ENCODE results near the gene CREB3L2.

Gene CREB3L2

DNA sequence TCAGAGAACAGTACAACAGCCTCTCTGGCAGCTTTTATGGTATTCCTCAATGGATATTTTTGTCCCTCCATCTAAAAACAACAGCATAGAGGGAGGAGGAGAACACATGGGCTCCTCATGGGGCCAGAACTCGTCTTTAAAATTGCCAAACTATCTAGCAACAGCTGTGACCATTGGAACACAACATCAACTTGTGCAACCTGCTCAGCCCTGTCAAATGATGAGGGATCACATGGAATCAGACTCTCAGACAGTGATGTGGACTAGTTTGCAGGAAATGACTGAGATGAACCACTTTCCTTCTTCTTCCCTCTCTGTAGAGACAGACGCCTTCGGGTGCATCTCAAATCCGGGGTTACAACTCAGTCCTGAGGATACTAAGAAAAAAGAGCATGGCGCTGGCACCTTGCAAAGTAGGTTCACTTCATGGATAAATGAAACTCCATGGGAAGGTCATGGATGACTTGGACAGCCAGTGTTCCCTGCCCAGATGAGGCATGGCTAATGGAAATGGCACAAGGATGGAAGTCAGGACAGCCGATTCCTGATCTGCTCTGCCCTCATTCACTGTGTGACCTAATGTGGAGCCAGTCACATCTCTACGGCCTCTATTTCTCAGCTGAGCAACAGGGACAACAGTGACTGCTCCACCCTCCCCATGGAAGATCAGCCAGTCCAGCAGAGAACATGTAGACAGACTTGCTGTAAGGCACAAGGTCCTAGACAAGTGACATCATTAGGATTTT lies 130.5 kb downstream of the CREB3L2 start:
- H3K4me3 ChIP-seq (ENCODE audit: low read depth, low read length), result no peak overlapping the region
- no peak for TF ChIP-seq CTCF (IDR thresholded peaks at IDR 0.05; ENCODE audit: low read depth, low read length, missing control alignments)
- no peak for DNase-seq (ENCODE audit: low read depth)

DNA sequence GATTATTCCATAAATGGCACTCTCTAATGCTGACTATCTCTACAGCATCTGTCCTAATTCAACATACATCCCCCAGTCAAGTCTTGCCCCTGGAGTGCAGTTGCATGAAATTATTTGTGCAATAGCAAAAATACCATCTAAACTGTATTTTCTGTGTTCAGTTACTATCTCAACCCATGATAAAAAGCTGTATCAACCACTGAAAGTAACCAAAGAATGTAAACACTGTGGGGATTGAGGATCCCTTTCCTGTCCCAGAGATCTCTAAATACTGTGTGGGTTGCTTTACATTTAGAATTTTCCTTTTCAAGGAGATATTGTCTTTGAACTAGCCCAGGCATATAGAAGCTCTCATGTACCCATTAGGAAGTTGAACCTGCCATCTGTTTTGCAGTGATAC lies 131.2 kb downstream of the CREB3L2 start:
- H3K4me3 ChIP-seq (ENCODE audit: low read depth, low read length), result no peak overlapping the region
- DNase-seq (ENCODE audit: low read depth), result no peak
- no peak for TF ChIP-seq CTCF (IDR thresholded peaks at IDR 0.05; ENCODE audit: low read depth, low read length, missing control alignments)

- H3K4me3 ChIP-seq (ENCODE audit: low read depth, low read length), result no peak overlapping the region
- no peak for TF ChIP-seq CTCF (IDR thresholded peaks at IDR 0.05; ENCODE audit: low read depth, low read length, missing control alignments)
- DNase-seq (ENCODE audit: low read depth), result no peak
Measured at GRCh38 chr7:137870078-137870477, 131.8 kb downstream of the CREB3L2 start.

- no peak for DNase-seq (ENCODE audit: low read depth)
- no peak for TF ChIP-seq CTCF (IDR thresholded peaks at IDR 0.05; ENCODE audit: low read depth, low read length, missing control alignments)
- no peak overlapping the region for H3K4me3 ChIP-seq (ENCODE audit: low read depth, low read length)
Measured at GRCh38 chr7:137869260-137869659, 132.6 kb downstream of the CREB3L2 start.

- no peak for DNase-seq (ENCODE audit: low read depth)
- no peak for TF ChIP-seq CTCF (IDR thresholded peaks at IDR 0.05; ENCODE audit: low read depth, low read length, missing control alignments)
Measured at GRCh38 chr7:137867289-137867688, 134.6 kb downstream of the CREB3L2 start.

GRCh38 chr7:137865764-137866163 lies 136.1 kb downstream of the CREB3L2 start:
- no peak for TF ChIP-seq CTCF (IDR thresholded peaks at IDR 0.05; ENCODE audit: low read depth, low read length, missing control alignments)
- no peak overlapping the region for H3K4me3 ChIP-seq (ENCODE audit: low read depth, low read length)
- DNase-seq (ENCODE audit: low read depth), result no peak

More at GRCh38 chr7:137867289-137867688, 134.6 kb downstream of the CREB3L2 start:
- H3K4me3 ChIP-seq (ENCODE audit: low read depth, low read length), result no peak overlapping the region

DNA sequence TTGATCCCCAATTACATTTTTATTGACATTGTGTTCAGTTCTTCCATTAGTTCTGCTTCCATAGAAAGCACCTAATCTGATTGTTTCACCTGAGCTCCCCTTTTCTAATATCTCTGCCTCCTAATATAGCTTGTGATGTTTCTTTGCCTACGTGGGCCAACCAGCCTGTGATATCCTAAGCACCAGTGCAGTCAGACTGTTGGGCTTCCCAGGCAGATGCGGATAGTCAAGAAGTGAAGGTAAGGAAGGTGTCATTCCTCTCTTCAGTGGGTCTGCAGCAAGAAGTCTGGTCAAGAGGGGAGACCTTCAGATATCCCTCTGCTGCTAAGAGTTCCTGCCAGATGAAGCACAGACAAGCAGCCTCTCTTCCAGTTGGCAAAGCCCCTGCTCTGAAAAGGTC lies 138.9 kb downstream of the CREB3L2 start:
- H3K4me3 ChIP-seq (ENCODE audit: low read depth, low read length), result no peak overlapping the region
- DNase-seq (ENCODE audit: low read depth), result no peak
- TF ChIP-seq CTCF (IDR thresholded peaks at IDR 0.05; ENCODE audit: low read depth, low read length, missing control alignments), result no peak

Measured in GM12864 (cell line).